GM12878 (cell line): ENCODE data around the gene TBC1D10A.

Source experiments
- CTCF ChIP-seq, 3 experiments: IDR thresholded peaks in 2 of 3; conservative IDR thresholded peaks in 1 of 3; 2 replicates each; pipeline ENCODE4 v1.5.1; 2011; ENCODE audit warnings: low read depth in 3 of 3, low read length in 3 of 3, mild to moderate bottlenecking in 3 of 3, control low read depth in 2 of 3, moderate library complexity in 2 of 3, inconsistent platforms in 1 of 3, mixed read lengths in 1 of 3; ENCODE audit not compliant: control insufficient read depth in 2 of 3, insufficient read depth in 1 of 3; ENCODE audit errors: extremely low read depth in 1 of 3
- EZH2 ChIP-seq: IDR thresholded peaks from 2 replicates; pipeline ENCODE4 v1.6.1; 2012; ENCODE audit warnings: low read depth, mild to moderate bottlenecking, control low read depth, inconsistent platforms, low read length, borderline replicate concordance; ENCODE audit not compliant: control insufficient read depth
- MAX ChIP-seq: IDR thresholded peaks from 2 replicates; pipeline ENCODE4 v1.6.1; 2012; ENCODE audit warnings: low read depth, low read length, improper control_type of control experiment
- MTA3 ChIP-seq: IDR thresholded peaks from 2 replicates; pipeline ENCODE4 v1.6.1; 2012; ENCODE audit warnings: low read length, inconsistent platforms, borderline replicate concordance
- POLR2A ChIP-seq: IDR thresholded peaks from 2 replicates; pipeline ENCODE4 v1.6.1; 2011; ENCODE audit warnings: low read depth, mild to moderate bottlenecking, low read length
- SIN3A ChIP-seq: IDR thresholded peaks from 2 replicates; pipeline ENCODE4 v1.6.1; 2012; ENCODE audit warnings: low read depth, low read length, improper control_type of control experiment
- SP1 ChIP-seq: IDR thresholded peaks from one replicate; pipeline ENCODE4 v1.6.1; 2011; ENCODE audit warnings: low read depth, low read length

- TF ChIP-seq POLR2A: no peak
- no peak for TF ChIP-seq CTCF (IDR thresholded peaks at IDR 0.05 in 2 of 3, conservative IDR thresholded peaks at IDR 0.05 in 1 of 3; ENCODE audit: control insufficient read depth in 2 of 3, extremely low read depth in 1 of 3, insufficient read depth in 1 of 3, low read depth in 3 of 3, low read length in 3 of 3)
- no peak for TF ChIP-seq MAX
- no peak for TF ChIP-seq SIN3A
- TF ChIP-seq SP1: no peak
- TF ChIP-seq EZH2: no peak
- no peak for TF ChIP-seq MTA3
These were observed 6.4 kb upstream of the TBC1D10A start for GRCh38 chr22:30332994-30333706.
